T-helper 2 cell treated with Interferon-gamma antibody and Interleukin-4, amounts not matched to agents 5 μg/mL and 100 μg/mL, for 36 hours (primary cell): ENCODE results near the gene COL9A3.

Experiments used
- DNase-seq: peaks from one replicate; pipeline ENCODE4 v3.0.0; 2021; ENCODE audit warnings: low spot score
- H3K27ac Mint-ChIP-seq: one replicate; pipeline ENCODE4 v1.8.0; 2021; ENCODE audit warnings: mild to moderate bottlenecking, mixed read lengths
- H3K27me3 Mint-ChIP-seq: one replicate; pipeline ENCODE4 v1.8.0; 2021; ENCODE audit warnings: low read depth, mixed read lengths
- H3K36me3 Mint-ChIP-seq: one replicate; pipeline ENCODE4 v1.8.0; 2021; ENCODE audit warnings: low read depth, mixed read lengths
- H3K4me1 Mint-ChIP-seq: one replicate; pipeline ENCODE4 v1.8.0; 2021; ENCODE audit warnings: low read depth, mixed read lengths
- H3K4me3 Mint-ChIP-seq: one replicate; pipeline ENCODE4 v1.8.0; 2022; ENCODE audit warnings: mild to moderate bottlenecking, moderate library complexity, mixed read lengths
- H3K9me3 Mint-ChIP-seq: one replicate; pipeline ENCODE4 v1.8.0; 2021; ENCODE audit warnings: mixed read lengths

Gene COL9A3

GRCh38 chr20:62876902-62877816, 60.3 kb downstream of the COL9A3 start:
- H3K9me3 Mint-ChIP-seq: no peaks in the 10 kb centered on the region
- H3K27me3 Mint-ChIP-seq: no peaks in the 10 kb centered on the region
- DNase-seq: no peak
- H3K36me3 Mint-ChIP-seq: peaks cover 9% of the 10 kb centered on the region
- no peak overlapping the region for H3K27ac Mint-ChIP-seq
- H3K4me1 Mint-ChIP-seq: peaks cover 17% of the 10 kb centered on the region
- no peak overlapping the region for H3K4me3 Mint-ChIP-seq

- no peak for DNase-seq
- Mint-ChIP-seq H3K27me3 (no peaks in the 10 kb centered on the region), H3K4me3 (no peak overlapping the region), H3K4me1 (peaks cover 13% of the 10 kb centered on the region), H3K27ac (no peak overlapping the region), H3K9me3 (no peaks in the 10 kb centered on the region), H3K36me3 (peaks cover 9% of the 10 kb centered on the region)
Measured at GRCh38 chr20:62878244-62879038, 61.6 kb downstream of the COL9A3 start.

- DNase-seq: no peak
- H3K36me3 Mint-ChIP-seq: peaks cover 9% of the 10 kb centered on the region
- no peaks in the 10 kb centered on the region for H3K27me3 Mint-ChIP-seq
- no peak overlapping the region for H3K27ac Mint-ChIP-seq
- H3K4me1 Mint-ChIP-seq: peaks cover 4% of the 10 kb centered on the region
- no peaks in the 10 kb centered on the region for H3K9me3 Mint-ChIP-seq
- no peak overlapping the region for H3K4me3 Mint-ChIP-seq
Measured at GRCh38 chr20:62879275-62880146, 62.7 kb downstream of the COL9A3 start.

- no peaks in the 10 kb centered on the region for H3K9me3 Mint-ChIP-seq
- H3K27ac Mint-ChIP-seq: no peak overlapping the region
- no peak for DNase-seq
- no peak overlapping the region for H3K4me3 Mint-ChIP-seq
- no peaks in the 10 kb centered on the region for H3K27me3 Mint-ChIP-seq
- peaks cover 2% of the 10 kb centered on the region for H3K4me1 Mint-ChIP-seq
- H3K36me3 Mint-ChIP-seq: peaks cover 9% of the 10 kb centered on the region
Measured at GRCh38 chr20:62880147-62880934, 63.5 kb downstream of the COL9A3 start.

GRCh38 chr20:62880935-62881661, 64.2 kb downstream of the COL9A3 start:
- no peak overlapping the region for H3K4me3 Mint-ChIP-seq
- DNase-seq: no peak
- no peaks in the 10 kb centered on the region for H3K27me3 Mint-ChIP-seq
- no peaks in the 10 kb centered on the region for H3K4me1 Mint-ChIP-seq
- H3K27ac Mint-ChIP-seq: no peak overlapping the region
- no peaks in the 10 kb centered on the region for H3K9me3 Mint-ChIP-seq
- H3K36me3 Mint-ChIP-seq: peaks cover 10% of the 10 kb centered on the region

GRCh38 chr20:62881662-62882395, 65.0 kb downstream of the COL9A3 start:
- peaks cover 16% of the 10 kb centered on the region for H3K36me3 Mint-ChIP-seq
- peaks cover 3% of the 10 kb centered on the region for H3K4me1 Mint-ChIP-seq
- H3K27me3 Mint-ChIP-seq: no peaks in the 10 kb centered on the region
- no peak overlapping the region for H3K27ac Mint-ChIP-seq
- no peaks in the 10 kb centered on the region for H3K9me3 Mint-ChIP-seq
- H3K4me3 Mint-ChIP-seq: no peak overlapping the region
- DNase-seq: no peak

GRCh38 chr20:62882426-62882825, 65.6 kb downstream of the COL9A3 start:
- Mint-ChIP-seq H3K27me3 (no peaks in the 10 kb centered on the region), H3K36me3 (peaks cover 22% of the 10 kb centered on the region)

GRCh38 chr20:62884556-62884955, 67.7 kb downstream of the COL9A3 start:
- Mint-ChIP-seq H3K27me3 (no peaks in the 10 kb centered on the region), H3K9me3 (no peaks in the 10 kb centered on the region), H3K36me3 (peaks cover 28% of the 10 kb centered on the region), H3K27ac (no peak overlapping the region), H3K4me3 (no peak overlapping the region), H3K4me1 (peaks cover 5% of the 10 kb centered on the region)
- no peak for DNase-seq

More at GRCh38 chr20:62882426-62882825, 65.6 kb downstream of the COL9A3 start:
- Mint-ChIP-seq H3K9me3 (no peaks in the 10 kb centered on the region), H3K4me3 (no peak overlapping the region), H3K27ac (no peak overlapping the region), H3K4me1 (peaks cover 5% of the 10 kb centered on the region)
- DNase-seq: no peak

GRCh38 chr20:62885046-62885895, 68.4 kb downstream of the COL9A3 start:
- Mint-ChIP-seq H3K27ac (no peak overlapping the region), H3K36me3 (peaks cover 32% of the 10 kb centered on the region)
- DNase-seq: no peak

GRCh38 chr20:62885896-62886708, 69.3 kb downstream of the COL9A3 start:
- no peak overlapping the region for H3K27ac Mint-ChIP-seq
- DNase-seq: no peak

More at GRCh38 chr20:62885046-62885895, 68.4 kb downstream of the COL9A3 start:
- Mint-ChIP-seq H3K4me1 (peaks cover 5% of the 10 kb centered on the region), H3K27me3 (no peaks in the 10 kb centered on the region), H3K9me3 (no peaks in the 10 kb centered on the region), H3K4me3 (no peak overlapping the region)

GRCh38 chr20:62886709-62887058, 69.8 kb downstream of the COL9A3 start:
- H3K27me3 Mint-ChIP-seq: no peaks in the 10 kb centered on the region
- no peak for DNase-seq
- no peaks in the 10 kb centered on the region for H3K9me3 Mint-ChIP-seq
- no peak overlapping the region for H3K4me3 Mint-ChIP-seq
- H3K36me3 Mint-ChIP-seq: peaks cover 42% of the 10 kb centered on the region
- H3K27ac Mint-ChIP-seq: no peak overlapping the region
- peaks cover 16% of the 10 kb centered on the region for H3K4me1 Mint-ChIP-seq

More at GRCh38 chr20:62885896-62886708, 69.3 kb downstream of the COL9A3 start:
- no peak overlapping the region for H3K4me3 Mint-ChIP-seq
- no peaks in the 10 kb centered on the region for H3K9me3 Mint-ChIP-seq
- H3K4me1 Mint-ChIP-seq: peaks cover 10% of the 10 kb centered on the region
- peaks cover 41% of the 10 kb centered on the region for H3K36me3 Mint-ChIP-seq
- no peaks in the 10 kb centered on the region for H3K27me3 Mint-ChIP-seq
